Astrocyte of the cerebellum (primary cell): ENCODE data around the gene PPM1A.
"Not testable (repeated sequence)": the region's sequence is repeated elsewhere in the genome, so short reads cannot be mapped to it uniquely, and the experiment has no call there.

Experiments
- DNase-seq: peaks from one replicate; pipeline ENCODE4 v3.0.0-alpha.2; 2011; ENCODE audit warnings: low read depth
- H3K4me3 ChIP-seq: 2 replicates; pipeline ENCODE4 v1.5.1; 2011; ENCODE audit warnings: mild to moderate bottlenecking, low read depth, low read length, moderate library complexity
- in situ Hi-C: cut with HindIII; loops from 2 replicates; pipeline ENCODE4 v1.10.0; 2017; ENCODE audit warnings: low sequenced_read_pairs
- TF ChIP-seq, protein P1 (sequence below): IDR thresholded peaks from 2 replicates; pipeline ENCODE4 v1.5.1; 2012; ENCODE audit warnings: low read length, low read depth, moderate library complexity, mild to moderate bottlenecking; ENCODE audit errors: missing control alignments

PPM1A gene

DNA sequence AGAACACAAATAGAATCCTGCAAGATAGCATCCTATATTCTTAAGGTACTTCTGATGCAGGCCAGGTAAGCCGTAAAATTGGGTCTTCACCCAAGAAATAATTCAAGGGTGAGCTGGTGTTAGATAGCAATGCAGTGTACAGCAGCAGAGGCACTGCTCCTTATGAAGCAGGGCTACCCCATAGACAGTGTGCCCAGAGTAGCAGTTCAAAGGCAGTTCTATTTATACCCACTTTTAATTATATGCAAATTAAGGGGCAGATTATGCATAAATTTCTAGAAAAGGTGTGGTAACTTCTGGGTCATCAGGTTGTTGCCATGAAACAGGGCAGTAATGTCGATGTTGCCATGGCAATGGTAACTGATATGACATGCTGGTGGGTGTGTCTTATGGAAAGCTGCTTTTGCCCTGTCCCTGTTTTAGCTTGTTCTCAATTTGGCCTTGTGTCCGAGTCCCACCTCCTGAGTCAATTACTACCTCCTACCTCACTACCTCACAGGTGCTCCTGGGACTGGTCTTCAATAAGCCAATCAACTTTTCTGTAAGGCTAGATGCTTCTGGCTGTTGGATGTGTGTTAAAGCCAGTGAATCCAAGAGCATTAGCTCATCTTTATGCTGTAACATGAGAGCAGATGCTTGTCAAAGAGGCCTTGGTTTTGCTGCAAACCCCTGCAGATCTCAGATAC lies 61.0 kb downstream of the PPM1A start:
- in situ Hi-C loops, result no loop called here
- TF ChIP-seq, protein P1, sequence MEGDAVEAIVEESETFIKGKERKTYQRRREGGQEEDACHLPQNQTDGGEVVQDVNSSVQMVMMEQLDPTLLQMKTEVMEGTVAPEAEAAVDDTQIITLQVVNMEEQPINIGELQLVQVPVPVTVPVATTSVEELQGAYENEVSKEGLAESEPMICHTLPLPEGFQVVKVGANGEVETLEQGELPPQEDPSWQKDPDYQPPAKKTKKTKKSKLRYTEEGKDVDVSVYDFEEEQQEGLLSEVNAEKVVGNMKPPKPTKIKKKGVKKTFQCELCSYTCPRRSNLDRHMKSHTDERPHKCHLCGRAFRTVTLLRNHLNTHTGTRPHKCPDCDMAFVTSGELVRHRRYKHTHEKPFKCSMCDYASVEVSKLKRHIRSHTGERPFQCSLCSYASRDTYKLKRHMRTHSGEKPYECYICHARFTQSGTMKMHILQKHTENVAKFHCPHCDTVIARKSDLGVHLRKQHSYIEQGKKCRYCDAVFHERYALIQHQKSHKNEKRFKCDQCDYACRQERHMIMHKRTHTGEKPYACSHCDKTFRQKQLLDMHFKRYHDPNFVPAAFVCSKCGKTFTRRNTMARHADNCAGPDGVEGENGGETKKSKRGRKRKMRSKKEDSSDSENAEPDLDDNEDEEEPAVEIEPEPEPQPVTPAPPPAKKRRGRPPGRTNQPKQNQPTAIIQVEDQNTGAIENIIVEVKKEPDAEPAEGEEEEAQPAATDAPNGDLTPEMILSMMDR, result no peak
- no peak overlapping the region for H3K4me3 ChIP-seq
- DNase-seq, result no peak

DNA sequence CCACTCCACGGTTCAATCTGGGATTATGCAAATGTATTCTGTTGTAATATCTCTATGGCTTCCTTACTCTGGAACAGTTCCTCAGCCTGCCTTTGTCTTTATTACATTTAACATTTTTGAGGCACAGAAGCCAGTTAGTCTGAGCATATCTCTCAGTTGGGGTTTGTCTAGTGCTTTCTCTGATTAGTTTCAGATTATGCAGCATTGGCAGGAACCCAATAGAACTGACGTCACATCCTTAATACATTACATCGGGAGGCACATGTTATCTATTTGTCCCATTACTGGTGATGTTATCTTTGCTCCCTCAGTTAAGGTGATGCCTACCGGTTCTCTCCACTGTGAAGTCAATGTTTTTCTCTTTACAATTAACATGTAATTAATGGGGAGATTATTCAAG lies 62.4 kb downstream of the PPM1A start:
- H3K4me3 ChIP-seq, result no peak overlapping the region
- peak; percentile 38 for DNase-seq
- in situ Hi-C loops, result no loop called here
- TF ChIP-seq, protein P1, result no peak

DNA sequence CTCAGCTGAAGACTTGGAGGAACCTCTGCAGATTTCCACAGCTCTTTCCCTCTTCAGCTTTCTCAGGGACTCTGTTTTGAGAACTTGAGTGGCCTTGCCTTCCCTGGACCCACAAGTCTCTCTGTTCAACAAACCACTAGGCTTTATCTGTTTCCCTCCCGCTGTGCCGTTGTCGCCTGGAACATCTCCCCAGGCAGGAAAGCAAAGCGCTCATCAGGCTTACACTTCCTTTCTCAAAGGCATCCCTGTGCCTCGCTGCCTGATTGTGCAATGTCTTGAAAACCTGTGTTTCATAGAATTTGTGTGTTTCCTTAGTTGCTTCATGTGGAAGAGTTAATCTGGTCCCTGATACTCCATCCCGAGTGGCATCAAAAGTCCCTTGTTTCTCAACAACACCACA lies 64.1 kb downstream of the PPM1A start:
- H3K4me3 ChIP-seq, result no peak overlapping the region
- in situ Hi-C loops, result no loop called here
- TF ChIP-seq, protein P1, result no peak

DNA sequence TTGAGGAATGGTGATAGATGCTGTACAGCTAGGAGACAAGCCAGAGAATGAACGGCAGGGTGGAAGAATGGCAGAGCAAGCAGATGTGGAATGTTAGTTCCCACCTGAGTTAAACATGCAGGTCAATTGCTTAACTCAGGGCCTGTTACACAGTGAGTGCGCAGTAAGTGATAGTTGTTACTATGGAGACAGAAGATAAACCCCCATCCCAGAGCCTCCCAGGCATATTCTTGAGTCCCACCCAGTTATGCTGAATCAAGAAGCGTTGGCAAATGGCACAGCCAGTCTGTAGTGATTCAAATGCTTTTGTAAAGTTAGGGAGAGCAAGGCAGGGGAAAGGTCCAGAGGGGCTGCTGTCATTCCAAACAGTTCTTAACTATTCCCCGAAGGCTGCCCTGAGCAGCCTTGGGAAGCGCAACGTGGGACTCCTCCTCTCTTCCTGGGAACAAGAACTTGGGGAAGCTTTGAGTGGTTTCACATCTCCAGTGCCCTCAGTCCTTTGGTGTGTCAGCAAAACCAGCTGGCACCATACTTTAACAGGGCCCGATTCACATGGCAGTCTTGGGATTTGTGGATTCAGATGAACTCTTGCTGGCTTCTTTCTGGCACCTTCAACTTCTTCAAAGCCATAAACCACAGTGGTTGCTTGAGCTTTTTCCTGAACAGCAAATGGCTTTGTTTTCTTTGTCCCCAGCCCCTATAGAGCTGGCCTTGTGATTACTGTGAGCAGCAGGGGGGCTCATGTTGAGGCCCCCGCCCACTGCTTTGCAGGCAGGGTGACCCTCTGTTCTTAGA lies 66.4 kb downstream of the PPM1A start:
- in situ Hi-C loops, result no loop called here
- TF ChIP-seq, protein P1, result no peak
- no peak overlapping the region for H3K4me3 ChIP-seq
- no peak for DNase-seq

More for the DNA sequence above, 64.1 kb downstream of the PPM1A start:
- DNase-seq, result no peak

DNA sequence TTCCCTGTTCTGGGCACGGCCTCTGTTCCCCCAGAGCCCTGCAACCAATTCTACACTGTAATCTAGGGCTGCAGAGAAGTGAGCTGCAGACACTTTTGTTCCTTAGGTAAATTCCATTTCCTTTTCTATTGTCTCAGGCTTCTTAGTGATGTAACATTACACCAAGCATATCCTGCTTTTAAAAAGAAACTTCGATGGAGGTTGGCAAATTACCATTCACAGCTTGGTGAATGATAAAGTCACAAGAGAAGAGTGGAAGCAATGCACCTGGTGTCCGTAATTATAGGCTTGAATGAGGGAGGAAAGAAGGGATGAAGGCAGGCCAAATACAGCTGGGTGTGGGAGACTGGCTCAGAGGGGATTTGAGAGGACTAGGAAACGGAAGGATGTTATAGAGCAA lies 68.6 kb downstream of the PPM1A start:
- TF ChIP-seq, protein P1, result no peak
- H3K4me3 ChIP-seq, result no peak overlapping the region
- no peak for DNase-seq
- in situ Hi-C loops, result no loop called here

DNA sequence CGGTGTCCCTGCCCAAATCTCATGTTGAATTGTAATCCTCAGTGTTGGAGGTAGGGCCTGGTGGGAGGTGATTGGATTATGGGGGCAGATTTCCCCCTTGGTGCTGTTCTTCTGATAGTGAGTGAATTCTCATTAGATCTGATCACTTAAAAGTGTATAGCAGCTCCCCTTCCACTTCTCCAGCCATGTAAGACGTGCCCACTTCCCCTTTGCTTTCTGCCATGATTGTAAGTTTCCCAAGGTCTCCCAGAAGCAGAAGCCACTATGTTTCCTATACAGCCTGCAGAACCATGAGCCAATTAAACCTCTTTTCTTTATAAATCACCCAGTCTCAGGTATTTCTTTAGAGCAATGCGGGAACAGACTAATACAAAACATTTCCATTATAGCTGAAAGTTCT lies 71.8 kb downstream of the PPM1A start:
- DNase-seq, in situ Hi-C loops: not testable (repeated sequence)

DNA sequence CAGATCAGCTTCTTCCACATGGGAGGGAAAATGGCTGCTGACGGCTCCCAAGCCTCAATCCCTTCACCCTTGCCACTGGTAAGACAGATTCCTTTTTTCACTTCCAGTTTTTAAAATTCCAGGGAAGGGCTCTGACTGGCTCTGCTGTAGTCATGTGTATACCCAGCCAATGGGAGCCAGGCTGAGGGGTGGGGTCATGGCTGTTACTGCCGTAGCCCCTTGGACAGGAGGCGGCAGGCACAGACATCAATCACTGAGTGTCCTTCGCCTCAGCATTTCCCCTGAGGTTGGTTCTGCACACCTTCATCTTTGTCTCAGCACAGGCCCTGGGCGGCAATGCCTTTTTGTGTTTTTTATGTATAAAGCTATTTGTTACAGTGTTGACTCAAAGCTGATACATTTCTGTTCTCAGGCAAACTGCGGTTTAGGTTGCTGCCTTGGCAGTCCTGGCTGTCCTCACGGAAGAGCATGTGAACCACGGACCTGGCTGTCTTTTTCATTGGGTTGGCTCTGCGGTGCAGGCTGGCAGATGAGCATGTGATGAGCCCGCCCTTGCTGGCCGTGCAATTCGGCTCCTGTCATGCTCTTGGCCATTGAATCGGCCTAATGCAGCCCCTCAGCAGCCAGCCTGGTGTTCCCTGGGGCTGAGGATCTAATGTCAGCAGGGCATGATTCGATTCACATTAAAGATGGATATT lies 74.3 kb downstream of the PPM1A start:
- no peak for DNase-seq
- no peak overlapping the region for H3K4me3 ChIP-seq
- TF ChIP-seq, protein P1, result no peak
- in situ Hi-C loops, result no loop called here

More for the DNA sequence above, 71.8 kb downstream of the PPM1A start:
- not testable (repeated sequence) for H3K4me3 ChIP-seq
